NCI-H187 (cell line): ENCODE measurements around the gene ITGB5.

Source experiments
- DNase-seq, 2 experiments: peaks; one replicate each; lab custom pipeline; 2025; lab: John Stamatoyannopoulos, UW

ITGB5 gene

DNA sequence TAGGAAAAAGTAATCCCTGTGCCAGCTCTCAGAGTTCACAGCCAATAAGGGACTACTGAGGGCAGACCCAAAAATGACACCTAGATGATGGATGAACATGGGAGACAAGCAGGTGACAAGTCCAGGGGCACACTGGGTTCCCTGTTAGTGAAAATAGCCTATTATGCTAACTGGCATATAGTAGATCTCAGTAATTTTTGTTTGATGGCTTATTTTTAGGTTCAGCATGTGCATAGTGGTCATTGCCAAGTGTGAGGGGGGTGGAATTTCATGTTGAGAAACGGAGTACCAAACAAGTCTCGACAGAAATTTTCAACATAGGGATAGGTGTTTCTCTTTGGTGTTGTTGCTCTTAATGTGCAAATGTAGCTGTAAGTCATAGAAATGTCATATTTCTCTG is 6.4 kb upstream of the ITGB5 start:
- DNase-seq = no peak

DNA sequence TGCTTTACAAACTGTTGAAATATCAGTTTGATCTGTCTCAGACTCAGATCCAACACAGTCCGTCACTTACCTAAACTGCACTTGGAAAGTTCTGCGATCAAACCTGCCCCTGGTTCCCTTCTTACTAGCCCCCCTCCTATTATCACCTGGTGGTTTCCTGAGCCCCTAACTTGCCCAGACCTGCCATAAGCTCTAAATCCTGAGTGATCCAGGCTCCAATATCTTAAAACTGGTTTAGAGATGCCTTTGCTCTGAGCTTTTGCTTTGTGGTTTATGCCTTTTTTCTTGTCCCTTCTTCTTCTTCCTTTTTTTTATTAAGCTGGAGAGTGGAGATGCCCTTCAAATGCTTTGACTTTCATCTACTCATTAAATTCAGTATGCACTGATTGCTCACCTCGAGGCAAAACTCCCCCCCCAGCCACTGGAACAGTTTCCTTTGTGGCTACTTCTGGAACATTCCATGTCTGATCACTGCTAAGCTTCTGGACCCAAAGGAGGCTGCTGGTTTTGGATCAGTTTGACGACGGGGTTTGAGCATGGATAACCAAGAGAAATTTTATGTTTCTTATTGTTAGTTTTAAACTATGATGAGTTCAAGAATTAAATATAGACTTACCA is 3.5 kb upstream of the ITGB5 start:
- no peak for DNase-seq

DNA sequence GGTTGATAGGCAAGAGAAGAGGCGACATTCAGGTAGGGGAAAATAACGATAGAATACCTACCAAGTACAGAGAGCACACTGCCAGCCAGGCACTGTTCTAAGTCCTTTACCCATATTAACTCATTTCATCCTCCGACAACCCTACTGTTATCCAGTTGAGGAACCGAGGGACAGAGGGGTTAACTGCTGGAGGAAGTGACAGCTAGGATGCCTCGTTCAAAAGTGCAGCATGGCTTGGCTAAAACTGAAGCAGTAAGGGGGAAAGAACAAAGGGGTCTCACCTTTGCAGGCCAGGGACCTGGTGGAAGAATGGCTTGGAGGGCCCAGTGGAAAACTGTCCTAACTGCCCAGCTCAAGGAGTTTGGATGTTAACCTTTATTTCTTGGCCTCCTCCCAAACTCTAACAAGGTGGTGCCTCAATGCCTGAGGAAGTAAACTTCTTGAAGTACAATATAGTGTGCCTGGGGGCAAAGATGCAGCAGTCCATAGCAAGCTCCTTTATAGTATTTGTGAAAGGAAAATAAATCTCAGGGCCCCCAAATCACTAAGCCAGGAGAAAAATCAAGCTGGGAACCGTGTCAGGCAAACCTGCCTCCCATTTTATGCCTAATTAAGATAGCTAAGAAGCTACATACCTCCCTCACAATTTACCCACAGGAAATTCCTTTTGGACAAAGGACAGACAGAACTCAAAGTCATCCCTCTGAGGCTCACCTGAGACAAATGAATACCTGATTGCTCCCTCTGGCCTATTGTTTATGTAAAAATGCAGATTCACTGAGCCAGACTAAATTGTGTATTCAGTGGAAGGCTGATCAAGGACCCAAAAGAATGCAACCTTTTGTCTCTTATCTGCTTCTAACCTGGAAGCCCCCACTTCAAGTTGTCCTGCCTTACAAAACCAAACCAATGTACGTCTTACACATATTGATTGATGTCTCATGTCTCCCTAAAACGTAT is 1.6 kb upstream of the ITGB5 start:
- no peak for DNase-seq

- no peak for DNase-seq
Observed at GRCh38 chr3:124887932-124888298, 750 bp upstream of the ITGB5 start.

DNA sequence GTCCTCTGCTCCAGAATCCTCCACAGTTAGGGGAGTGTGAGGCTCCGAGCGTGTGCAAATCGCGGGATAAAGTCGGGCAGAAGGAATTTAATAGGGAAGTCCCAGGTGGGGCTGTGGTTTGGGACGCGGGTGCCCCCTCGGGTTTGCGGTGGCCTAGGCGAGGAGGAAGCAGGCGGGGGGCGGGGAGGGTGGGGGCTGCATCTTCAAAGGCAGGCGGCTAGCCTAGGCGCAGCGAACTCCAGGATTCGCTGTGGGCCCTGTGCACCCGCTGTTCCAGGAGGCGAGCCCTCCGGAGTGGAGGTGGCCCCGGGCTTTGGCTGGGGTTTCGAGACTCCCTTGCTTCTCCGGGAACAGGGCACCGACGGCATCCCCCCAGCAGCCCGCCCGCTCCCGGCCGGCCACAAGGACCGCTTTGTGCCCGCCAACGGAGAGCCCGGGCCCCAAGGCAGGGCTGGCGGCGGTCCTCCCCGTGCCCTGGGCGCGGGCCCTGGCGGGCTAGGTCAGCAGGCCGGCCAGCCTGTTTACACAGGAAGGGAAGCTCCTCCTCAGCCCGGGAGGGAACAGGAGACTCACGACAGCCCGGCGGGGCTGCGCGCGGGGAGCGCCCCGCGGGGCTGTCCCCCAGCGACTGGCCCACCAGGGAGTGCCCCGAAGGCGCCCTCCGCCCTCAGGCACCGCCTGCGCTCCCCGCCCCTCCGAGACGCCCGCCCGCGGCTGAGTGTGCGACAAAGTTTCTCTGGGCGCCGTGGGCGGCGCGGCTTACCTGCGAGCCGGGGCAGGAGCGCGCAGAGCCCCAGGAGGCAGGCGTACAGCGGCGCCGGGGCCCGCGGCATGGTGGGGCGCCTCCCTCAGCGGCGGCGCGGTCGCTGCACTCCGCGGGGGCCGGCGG is 753 bp downstream of the ITGB5 start:
- DNase-seq = no peak

GRCh38 chr3:124885466-124886167 is 1.5 kb downstream of the ITGB5 start:
- DNase-seq = no peak

DNA sequence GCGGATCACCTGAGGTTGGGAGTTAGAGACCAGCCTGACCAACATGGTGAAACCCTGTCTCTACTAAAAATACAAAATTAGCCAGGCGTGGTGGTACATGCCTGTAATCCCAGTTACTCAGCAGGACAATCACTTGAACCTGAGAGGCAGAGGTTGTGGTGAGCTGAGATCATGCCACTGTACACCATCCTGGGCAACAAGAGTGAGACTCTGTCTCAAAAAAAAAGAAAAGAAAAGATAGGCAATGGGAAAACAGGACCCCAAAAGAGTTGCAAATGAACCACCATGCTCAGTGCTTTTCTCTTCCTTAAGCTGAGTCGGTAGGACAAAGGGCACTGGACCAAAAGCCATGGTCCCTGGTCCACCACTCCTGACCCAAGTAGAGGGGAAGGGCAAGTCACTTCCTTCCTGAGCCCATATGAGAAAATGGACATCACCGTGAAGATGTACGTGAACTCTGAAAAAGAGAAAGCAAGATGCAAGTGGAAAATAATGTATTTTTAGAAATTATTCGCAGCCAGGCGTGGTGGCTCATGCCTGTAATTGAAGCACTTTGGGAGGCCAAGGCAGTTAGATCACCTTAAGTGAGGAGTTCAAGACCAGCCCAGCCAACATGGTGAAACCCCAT is 2.6 kb downstream of the ITGB5 start:
- DNase-seq = no peak

DNA sequence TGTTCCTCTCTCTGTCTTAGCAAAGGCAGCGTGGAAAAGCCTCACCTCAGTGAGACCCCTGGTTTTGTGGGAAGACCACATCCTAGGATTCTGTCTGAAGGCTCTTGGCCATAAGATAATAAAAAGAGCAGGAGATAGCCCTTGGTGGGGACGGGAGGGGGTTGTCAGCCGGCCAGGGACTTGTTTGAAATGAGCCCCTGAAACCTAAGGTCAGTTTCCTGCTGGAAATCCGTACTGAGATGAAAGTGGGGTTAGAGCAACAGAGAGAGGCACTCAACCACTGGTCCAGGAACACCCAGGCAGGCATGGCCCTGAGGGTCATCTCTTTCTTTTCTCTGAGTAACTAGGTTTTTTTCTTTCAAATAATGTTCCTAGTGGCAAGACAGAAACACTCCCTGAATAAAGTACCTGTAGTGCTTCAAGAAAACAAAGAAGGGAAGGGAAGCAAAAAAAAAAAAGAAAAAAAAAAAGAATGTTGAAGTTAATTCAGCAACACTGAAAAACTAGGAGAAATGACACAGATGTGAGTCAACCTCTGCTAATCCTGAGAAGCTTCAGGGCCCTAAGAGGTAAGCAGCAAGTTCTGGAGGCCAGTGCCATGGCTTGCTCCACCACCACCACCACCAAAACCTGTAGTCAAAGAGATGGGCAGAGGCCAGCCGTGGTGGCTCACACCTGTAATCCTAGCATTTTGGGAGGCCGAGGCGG is 3.2 kb downstream of the ITGB5 start:
- DNase-seq = no peak

DNA sequence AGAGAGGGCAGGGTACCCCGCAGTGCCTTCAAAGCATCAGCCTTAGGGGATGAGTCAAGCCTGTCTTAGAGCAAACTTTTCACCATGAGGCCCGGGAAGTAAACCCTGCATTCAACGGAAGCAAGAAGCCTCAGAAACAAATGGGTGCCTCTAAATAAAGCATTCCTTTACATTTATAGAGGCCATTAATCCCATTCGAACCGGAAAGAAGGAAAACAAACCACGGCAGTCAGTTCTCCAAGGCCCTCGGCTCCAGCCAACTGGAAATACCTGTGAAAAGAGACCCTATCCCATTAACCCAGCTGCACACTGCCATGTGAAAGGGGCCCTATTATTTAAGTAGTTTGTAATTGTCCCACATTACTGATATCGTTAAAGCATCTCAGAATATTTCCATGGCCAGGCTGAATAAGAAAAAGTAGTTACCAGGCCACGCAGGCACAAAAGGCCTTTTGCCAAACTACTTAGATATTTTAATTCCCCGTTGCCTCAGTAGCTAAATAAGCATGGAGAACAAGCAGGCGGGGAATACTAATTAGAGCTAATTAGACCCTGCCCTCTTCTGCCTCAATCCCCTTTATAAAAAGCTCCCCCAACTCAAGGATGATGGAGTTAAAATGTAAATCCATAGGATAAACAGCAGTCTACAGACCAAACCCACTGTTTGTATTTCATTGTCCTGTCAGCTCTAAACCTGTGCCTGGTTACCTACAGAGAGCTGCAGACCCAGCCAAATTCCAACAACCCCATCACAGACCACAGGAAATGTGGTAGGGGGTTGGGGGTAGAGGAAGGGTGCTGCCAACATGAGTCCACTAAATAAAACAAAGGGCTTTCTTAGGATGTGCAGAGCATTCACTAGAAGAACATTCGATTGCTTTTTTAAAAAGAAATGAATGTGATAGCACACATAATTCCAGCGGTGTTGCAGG is 4.1 kb downstream of the ITGB5 start:
- no peak for DNase-seq

DNA sequence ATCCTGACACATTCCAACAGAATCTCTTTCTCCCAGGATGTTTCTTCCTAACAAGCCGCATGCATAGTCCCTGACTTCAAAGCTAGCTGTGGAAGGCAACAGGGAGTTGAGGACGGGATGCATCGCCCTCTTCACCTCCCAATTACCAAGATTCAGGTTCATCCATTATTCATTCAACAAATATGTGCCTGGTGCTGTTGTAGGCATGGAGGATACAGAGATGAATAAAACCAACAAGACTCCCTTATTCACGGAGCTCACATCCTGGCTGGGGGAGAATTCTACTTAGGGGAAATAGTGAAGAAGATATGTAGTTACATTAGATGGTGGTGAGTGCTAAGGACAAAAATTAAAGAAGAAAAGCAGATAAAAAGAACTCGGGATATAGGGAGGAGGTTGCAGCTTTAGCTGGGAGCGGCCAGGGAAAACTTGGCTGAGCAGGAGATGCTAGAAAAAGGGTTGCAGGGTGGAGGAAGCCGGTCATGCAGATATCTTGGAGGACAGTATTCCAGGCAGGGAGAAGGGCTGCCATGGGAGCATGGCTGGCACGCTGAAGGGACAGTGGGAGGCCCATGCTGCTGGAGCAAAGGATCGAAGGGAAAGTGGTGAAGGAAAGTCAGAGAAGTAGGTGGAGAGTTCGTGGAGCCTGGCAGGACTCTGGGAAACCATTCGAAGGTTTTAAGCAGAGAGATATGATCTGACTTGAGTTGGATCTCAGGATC is 5.0 kb downstream of the ITGB5 start:
- DNase-seq = no peak

GRCh38 chr3:124879337-124879680 is 7.9 kb downstream of the ITGB5 start:
- DNase-seq = no peak

- no peak for DNase-seq
Observed at GRCh38 chr3:124878561-124879336, 8.4 kb downstream of the ITGB5 start.

GRCh38 chr3:124877674-124878073 is 9.5 kb downstream of the ITGB5 start:
- no peak for DNase-seq

DNA sequence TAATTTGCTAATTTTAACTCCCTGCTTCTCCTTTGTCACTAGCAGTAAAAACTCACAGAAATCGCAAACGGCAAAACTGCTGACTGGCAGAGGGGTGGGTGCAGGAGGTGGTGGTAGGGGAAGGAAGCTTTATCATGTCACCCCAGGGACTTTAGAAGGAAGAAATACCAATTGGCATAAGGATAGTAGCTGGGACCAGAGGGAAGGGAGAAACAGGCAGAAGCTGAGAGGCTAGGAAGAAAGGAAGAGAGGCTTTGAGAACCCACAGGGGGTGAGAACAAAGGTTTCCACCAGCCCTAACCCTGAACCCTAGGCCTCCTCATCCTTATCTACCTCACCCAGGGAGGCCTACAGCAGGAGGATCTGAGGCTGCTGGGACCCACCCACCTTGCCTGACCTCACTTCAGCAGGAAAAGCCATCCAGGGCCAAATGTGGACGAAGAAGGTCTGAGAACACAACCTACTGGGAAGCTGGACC is 10.7 kb downstream of the ITGB5 start:
- no peak for DNase-seq

- DNase-seq = no peak
Observed at GRCh38 chr3:124873226-124873625, 13.9 kb downstream of the ITGB5 start.

DNA sequence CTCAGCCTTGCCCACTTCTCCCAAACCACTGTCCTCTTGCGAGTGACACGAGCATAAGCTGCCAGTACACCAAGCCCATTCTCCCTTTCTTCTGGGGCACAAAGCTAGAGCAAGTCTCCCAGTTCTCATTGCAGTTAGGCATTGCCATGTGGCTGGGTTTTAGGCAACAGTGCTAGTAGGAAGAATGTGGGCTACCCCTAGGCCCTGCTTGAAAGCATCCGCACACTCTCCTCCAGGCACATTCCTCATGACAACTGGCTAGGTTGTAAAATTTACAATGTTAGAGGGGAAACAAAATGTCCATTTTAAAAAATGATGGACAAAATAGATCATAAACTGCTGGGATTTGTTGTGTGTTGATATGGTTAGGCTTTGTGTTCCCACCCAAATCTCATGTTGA is 19.7 kb downstream of the ITGB5 start:
- DNase-seq = no peak

DNA sequence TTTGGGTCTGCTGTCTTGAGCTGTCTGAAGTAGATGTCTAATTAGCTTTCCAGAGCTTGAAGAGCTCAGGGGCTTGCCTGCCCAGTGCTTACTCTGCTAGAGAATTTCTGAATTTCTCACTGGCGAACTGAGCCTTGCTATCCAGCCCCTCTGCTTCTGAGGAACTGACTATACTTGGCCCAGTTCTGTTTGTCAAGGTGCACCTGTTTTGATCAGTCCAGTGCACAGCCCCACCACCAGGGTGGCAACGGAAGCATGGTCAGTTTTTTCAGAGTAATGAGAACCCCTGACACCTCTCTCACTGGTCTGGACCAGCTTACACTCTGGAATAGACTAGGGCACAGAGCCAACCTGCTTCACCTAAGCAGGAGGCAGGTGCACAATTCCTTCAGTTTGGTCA is 25.2 kb downstream of the ITGB5 start:
- DNase-seq = no peak

GRCh38 chr3:124861041-124861440 is 26.1 kb downstream of the ITGB5 start:
- no peak for DNase-seq
